Activated CD8-positive, alpha-beta T cell treated with anti-CD3 and anti-CD28 coated beads for 36 hours (primary cell): ENCODE measurements around the gene DLG2. TPM values are rescaled to one million over a fixed set of nuclear protein-coding genes. Genes with fewer than 3 reads are reported as not detected.
"Not testable (repeated sequence)": the region's sequence is repeated elsewhere in the genome, so short reads cannot be mapped to it uniquely, and the experiment has no call there.

Experiments used
- ATAC-seq: fragments of 200-7000 bp; cut with Tn5 transposase; one replicate; pipeline ENCODE4 v1.10.0; 2021; ENCODE audit warnings: mild to moderate bottlenecking, moderate library complexity
- CTCF ChIA-PET: fragments of 350-600 bp; sonication (Branson Sonifier 250); formaldehyde crosslinking; loops from one replicate; lab custom pipeline; 2021; ENCODE audit warnings: antibody characterized with exemption; lab: Charles Lee
- POLR2A ChIA-PET: fragments of 350-600 bp; sonication (Branson Sonifier 250); formaldehyde crosslinking; loops from one replicate; lab custom pipeline; 2021; ENCODE audit warnings: antibody characterized with exemption; lab: Charles Lee
- DNase-seq: peaks from one replicate; pipeline ENCODE4 v3.0.0-alpha.2; 2020
- H3K27ac Mint-ChIP-seq: one replicate; pipeline ENCODE4 v1.8.0; 2021; ENCODE audit warnings: mild to moderate bottlenecking, mixed read lengths
- H3K27me3 Mint-ChIP-seq: one replicate; pipeline ENCODE4 v1.8.0; 2021; ENCODE audit warnings: mixed read lengths
- H3K36me3 Mint-ChIP-seq: one replicate; pipeline ENCODE4 v1.8.0; 2021; ENCODE audit warnings: low read depth, mixed read lengths
- H3K4me1 Mint-ChIP-seq: one replicate; pipeline ENCODE4 v1.8.0; 2021; ENCODE audit warnings: low read depth, mixed read lengths
- H3K4me3 Mint-ChIP-seq: one replicate; pipeline ENCODE4 v1.8.0; 2021; ENCODE audit warnings: mild to moderate bottlenecking, moderate library complexity, mixed read lengths
- H3K9me3 Mint-ChIP-seq: one replicate; pipeline ENCODE4 v1.8.0; 2021; ENCODE audit warnings: mixed read lengths
- CTCF ChIP-seq: fragments of 200-600 bp; IDR thresholded peaks from one replicate; pipeline ENCODE4 v1.8.0; 2022; ENCODE audit warnings: antibody characterized with exemption, mild to moderate bottlenecking
- intact Hi-C: fragments of 100-400 bp; cut with micrococcal nuclease; formaldehyde crosslinking; loops from one replicate; pipeline ENCODE4 v1.10.0; 2022
- total RNA-seq, 2 experiments: library from RNA; stranded (reverse); gene quantifications; one replicate each; pipeline ENCODE4 v1.2.3, GENCODE V29; 2021

DLG2 gene
- total RNA-seq, 2 experiments from 2014 or later: 2.2 to 2.6 TPM

GRCh38 chr11:83441171-83441570 is 2186.0 kb downstream of the DLG2 start:
- intact Hi-C loops: no loop called here
- no peaks in the 10 kb centered on the region for H3K9me3 Mint-ChIP-seq
- no peak overlapping the region for H3K27ac Mint-ChIP-seq
- no peak for TF ChIP-seq CTCF
- DNase-seq: no peak
- H3K4me3 Mint-ChIP-seq: no peak overlapping the region
- no peaks in the 10 kb centered on the region for H3K4me1 Mint-ChIP-seq
- H3K36me3 Mint-ChIP-seq: no peaks in the 10 kb centered on the region
- no peak for ATAC-seq
- CTCF ChIA-PET: no interaction called here
- POLR2A ChIA-PET: no interaction called here
- H3K27me3 Mint-ChIP-seq: peaks cover 3% of the 10 kb centered on the region

- intact Hi-C loops: no loop called here
- H3K9me3 Mint-ChIP-seq: no peaks in the 10 kb centered on the region
These were observed 2188.7 kb downstream of the DLG2 start for GRCh38 chr11:83438438-83438837.

GRCh38 chr11:83437939-83438338 is 2189.2 kb downstream of the DLG2 start:
- Mint-ChIP-seq H3K4me3 (no peak overlapping the region), H3K9me3 (no peaks in the 10 kb centered on the region), H3K27me3 (peaks cover 3% of the 10 kb centered on the region), H3K36me3 (no peaks in the 10 kb centered on the region), H3K4me1 (no peaks in the 10 kb centered on the region), H3K27ac (no peak overlapping the region)
- no peak for TF ChIP-seq CTCF
- ChIA-PET CTCF (interaction anchor here (1.2 kb wide), 1 partner anchor 379 kb away, joined by 3 read pairs; no protein-coding TSS in a partner anchor), POLR2A (no interaction called here)
- DNase-seq (no peak), ATAC-seq (no peak)
- intact Hi-C loops: no loop called here

More at GRCh38 chr11:83438438-83438837, 2188.7 kb downstream of the DLG2 start:
- ChIA-PET CTCF (interaction anchor here (0.6 kb wide), 1 partner anchor 1917 kb away, joined by 3 read pairs; no protein-coding TSS in a partner anchor), POLR2A (no interaction called here)
- ATAC-seq: no peak
- H3K27ac Mint-ChIP-seq: no peak overlapping the region
- no peak for TF ChIP-seq CTCF
- no peaks in the 10 kb centered on the region for H3K4me1 Mint-ChIP-seq
- H3K27me3 Mint-ChIP-seq: peaks cover 3% of the 10 kb centered on the region
- no peak overlapping the region for H3K4me3 Mint-ChIP-seq
- no peaks in the 10 kb centered on the region for H3K36me3 Mint-ChIP-seq
- no peak for DNase-seq

GRCh38 chr11:83436855-83437254 is 2190.3 kb downstream of the DLG2 start:
- H3K4me1 Mint-ChIP-seq: no peaks in the 10 kb centered on the region
- H3K27me3 Mint-ChIP-seq: peaks cover 3% of the 10 kb centered on the region
- H3K36me3 Mint-ChIP-seq: no peaks in the 10 kb centered on the region
- no peaks in the 10 kb centered on the region for H3K9me3 Mint-ChIP-seq
- intact Hi-C loops: no loop called here
- ChIA-PET POLR2A (no interaction called here), CTCF (interaction anchor here (1.2 kb wide), 1 partner anchor 380 kb away, joined by 3 read pairs; no protein-coding TSS in a partner anchor)
- no peak for ATAC-seq
- DNase-seq: no peak
- TF ChIP-seq CTCF: no peak
- no peak overlapping the region for H3K4me3 Mint-ChIP-seq
- no peak overlapping the region for H3K27ac Mint-ChIP-seq

GRCh38 chr11:83434812-83435211 is 2192.3 kb downstream of the DLG2 start:
- H3K4me3 Mint-ChIP-seq, H3K4me1 Mint-ChIP-seq, H3K9me3 Mint-ChIP-seq, H3K36me3 Mint-ChIP-seq, DNase-seq, CTCF ChIA-PET, ATAC-seq, H3K27ac Mint-ChIP-seq, H3K27me3 Mint-ChIP-seq, intact Hi-C loops, POLR2A ChIA-PET: not testable (repeated sequence)
